RPMI8226 (cell line): Measurements from ENCODE around the gene ITGAE.

Source experiments
- DNase-seq: peaks from one replicate; pipeline ENCODE4 v3.0.0-alpha.2; 2015

Gene ITGAE

GRCh38 chr17:3689262-3690093 is 111.5 kb downstream of the ITGAE start:
- no peak for DNase-seq

- no peak for DNase-seq
Observed at GRCh38 chr17:3688852-3689261, 112.1 kb downstream of the ITGAE start.

- DNase-seq, result no peak
Observed at GRCh38 chr17:3688027-3688553, 112.9 kb downstream of the ITGAE start.

- DNase-seq, result no peak
Observed at GRCh38 chr17:3685174-3685573, 115.8 kb downstream of the ITGAE start.

GRCh38 chr17:3683054-3683511 is 117.9 kb downstream of the ITGAE start:
- DNase-seq, result peak; percentile 58

- no peak for DNase-seq
Observed at GRCh38 chr17:3682033-3682432, 119.0 kb downstream of the ITGAE start.

GRCh38 chr17:3681565-3681964 is 119.4 kb downstream of the ITGAE start:
- DNase-seq, result no peak

- DNase-seq, result no peak
Observed at GRCh38 chr17:3681057-3681456, 119.9 kb downstream of the ITGAE start.

- DNase-seq, result no peak
Observed at GRCh38 chr17:3679531-3680126, 121.4 kb downstream of the ITGAE start.

GRCh38 chr17:3678821-3679530 is 122.0 kb downstream of the ITGAE start:
- no peak for DNase-seq

GRCh38 chr17:3678095-3678820 is 122.7 kb downstream of the ITGAE start:
- DNase-seq, result no peak

- no peak for DNase-seq
Observed at GRCh38 chr17:3675886-3676285, 125.1 kb downstream of the ITGAE start.

- DNase-seq, result no peak
Observed at GRCh38 chr17:3672571-3672970, 128.4 kb downstream of the ITGAE start.

GRCh38 chr17:3669548-3669947 is 131.4 kb downstream of the ITGAE start:
- DNase-seq, result no peak

GRCh38 chr17:3669085-3669347 is 132.0 kb downstream of the ITGAE start:
- DNase-seq, result peak; percentile 6

- peak; percentile 95 for DNase-seq
Observed at GRCh38 chr17:3668279-3669084, 132.5 kb downstream of the ITGAE start, which contains the start of the genes EMC6 and TAX1BP3. EMC6 (plus strand) TSS chr17:3668812; CDS start chr17:3669147, 335 bp downstream. TAX1BP3 (minus strand) TSS chr17:3668578; CDS start chr17:3668526, 52 bp downstream.

GRCh38 chr17:3667366-3668278 is 133.4 kb downstream of the ITGAE start:
- peak; percentile 10 for DNase-seq

- no peak for DNase-seq
Observed at GRCh38 chr17:3666516-3666915, 134.5 kb downstream of the ITGAE start.

- no peak for DNase-seq
Observed at GRCh38 chr17:3665834-3666233, 135.2 kb downstream of the ITGAE start.
